Esophagus squamous epithelium (tissue), 5 donors: ENCODE data around the gene HPSE2. TPM values are rescaled to one million over a fixed set of nuclear protein-coding genes. Genes with fewer than 3 reads are reported as not detected.

Experiments used
- DNase-seq: peaks from one replicate; lab custom pipeline; 2025; lab: John Stamatoyannopoulos, UW
- H3K27ac ChIP-seq, 4 donors: fragments of 200-600 bp; sonication (generic); one replicate each; pipeline ENCODE4 v1.5.1; 2016 to 2019; ENCODE audit warnings: mild to moderate bottlenecking in 1 of 4
- H3K27me3 ChIP-seq, 4 donors: fragments of 200-600 bp; sonication (generic); 1 replicate in 3 of 4; 2 replicates in 1 of 4; pipeline versions ENCODE4 v1.5.1 to v1.6.0; 2017 to 2021; ENCODE audit warnings: antibody characterized with exemption in 1 of 4
- H3K36me3 ChIP-seq, 3 donors: fragments of 200-600 bp; sonication (generic); one replicate each; pipeline ENCODE4 v1.5.1; 2016 to 2019
- H3K4me1 ChIP-seq, 3 donors: fragments of 200-600 bp; sonication (generic); one replicate each; pipeline ENCODE4 v1.5.1; 2017 to 2019
- H3K4me3 ChIP-seq, 4 donors: fragments of 200-600 bp; sonication (generic); 1 replicate in 3 of 4; 2 replicates in 1 of 4; pipeline ENCODE4 v1.5.1; 2016 to 2019; ENCODE audit warnings: mild to moderate bottlenecking in 2 of 4, moderate library complexity in 1 of 4
- H3K9me3 ChIP-seq, 3 donors: fragments of 200-600 bp; sonication (generic); one replicate each; pipeline ENCODE4 v1.5.1; 2016 to 2019
- CTCF ChIP-seq, 6 experiments: fragments of 450-650 bp in 4 of 6; fragments of 200-600 bp in 2 of 6; sonication (generic) in 2 of 6; IDR thresholded peaks; one replicate each; pipeline ENCODE4 v1.5.1; 2016 to 2019; ENCODE audit warnings: antibody characterized with exemption in 6 of 6, mild to moderate bottlenecking in 4 of 6, moderate library complexity in 4 of 6
- POLR2A ChIP-seq, 4 donors: fragments of 450-650 bp; IDR thresholded peaks; one replicate each; pipeline ENCODE4 v1.6.1; 2017; ENCODE audit warnings: antibody characterized with exemption in 4 of 4, mild to moderate bottlenecking in 4 of 4, moderate library complexity in 3 of 4
- WGBS, 2 donors: methylation state at CpG; one replicate each; pipeline ENCODE4 v1.1.5; 2018; 5-methylcytosine and 5-hydroxymethylcytosine counted together
- intact Hi-C: fragments of 100-400 bp; cut with DNase I; formaldehyde crosslinking; loops from one replicate; pipeline ENCODE4 v1.15.0; 2022
- total RNA-seq, 4 donors: library from RNA; depleted of rRNA; stranded (reverse); fragments of >200 nt; gene quantifications; one replicate each; pipeline ENCODE4 v1.1.0, GENCODE V29; 2016
- donor health status: DM: yes; HTN: yes; CAD: no.

HPSE2 gene
- total RNA-seq, 4 donors from 2014 or later: 0.47 to 5.3 (median 2.6) TPM

GRCh38 chr10:98416606-98417388 lies 818.9 kb downstream of the HPSE2 start:
- no peak for DNase-seq
- H3K4me1 ChIP-seq: peaks cover 12 to 30% (median 17%) of the 10 kb centered on the region in 3 donors
- peaks cover 0 to 56% (median 0%) of the 10 kb centered on the region in 3 donors for H3K36me3 ChIP-seq
- no peaks in the 10 kb centered on the region for H3K27me3 ChIP-seq
- TF ChIP-seq CTCF (IDR thresholded peaks at IDR 0.05) (no peak), POLR2A (IDR thresholded peaks at IDR 0.05) (no peak)
- H3K9me3 ChIP-seq: no peaks in the 10 kb centered on the region
- H3K27ac ChIP-seq: no peak overlapping the region
- WGBS, 2 donors: 75 to 78% methylated on average over 5 to 12 of the region's 18 CpGs
- no peak overlapping the region for H3K4me3 ChIP-seq
- intact Hi-C loops: no loop called here

GRCh38 chr10:98415731-98416119 lies 819.9 kb downstream of the HPSE2 start:
- 72 to 80% methylated on average over 3 to 8 of the region's 8 CpGs for WGBS, 2 donors
- intact Hi-C loops: no loop called here
- H3K4me3 ChIP-seq: no peak overlapping the region
- TF ChIP-seq CTCF (IDR thresholded peaks at IDR 0.05): no peak
- no peak for TF ChIP-seq POLR2A (IDR thresholded peaks at IDR 0.05)
- H3K4me1 ChIP-seq: peaks cover 15 to 41% (median 17%) of the 10 kb centered on the region in 3 donors
- H3K27ac ChIP-seq: peak overlapping the region in 3 of 4 donors; percentile 78 to 87 (median 81)
- no peak for DNase-seq
- no peaks in the 10 kb centered on the region for H3K27me3 ChIP-seq
- H3K36me3 ChIP-seq: peaks cover 0 to 45% (median 0%) of the 10 kb centered on the region in 3 donors
- no peaks in the 10 kb centered on the region for H3K9me3 ChIP-seq

GRCh38 chr10:98414932-98415730 lies 820.5 kb downstream of the HPSE2 start, which contains the start of gene PYROXD2:
Gene PYROXD2 (minus strand): TSS chr10:98415182. CDS start chr10:98415135, 47 bp downstream.
- intact Hi-C loops: no loop called here
- 6 to 48% methylated on average over 6 to 8 of the region's 25 CpGs for WGBS, 2 donors

GRCh38 chr10:98414578-98414931 lies 821.1 kb downstream of the HPSE2 start:
- DNase-seq: no peak
- Histone ChIP-seq H3K9me3 (no peaks in the 10 kb centered on the region), H3K36me3 (peaks cover 0 to 33% (median 0%) of the 10 kb centered on the region in 3 donors), H3K27ac (peak overlapping the region; percentile 60 to 87 (median 80)), H3K4me3 (peak overlapping the region; percentile 22 to 69 (median 52)), H3K4me1 (peaks cover 15 to 41% (median 17%) of the 10 kb centered on the region in 3 donors), H3K27me3 (no peaks in the 10 kb centered on the region)
- intact Hi-C loops: no loop called here
- 44 to 65% methylated on average over 2 to 3 of the region's 3 CpGs for WGBS, 2 donors
- TF ChIP-seq POLR2A (IDR thresholded peaks at IDR 0.05): no peak
- no peak for TF ChIP-seq CTCF (IDR thresholded peaks at IDR 0.05)

More at GRCh38 chr10:98414932-98415730, 820.5 kb downstream of the HPSE2 start, which contains the start of gene PYROXD2:
- H3K4me3 ChIP-seq: peak within 1 kb of the TSS; percentile 22 to 69 (median 52)
- peaks cover 0 to 39% (median 0%) of the 10 kb centered on the region in 3 donors for H3K36me3 ChIP-seq
- peak within 1 kb of the TSS; percentile 60 to 87 (median 80) for H3K27ac ChIP-seq
- no peak for DNase-seq
- no peaks in the 10 kb centered on the region for H3K9me3 ChIP-seq
- no peaks in the 10 kb centered on the region for H3K27me3 ChIP-seq
- peaks cover 15 to 41% (median 17%) of the 10 kb centered on the region in 3 donors for H3K4me1 ChIP-seq
- TF ChIP-seq POLR2A (IDR thresholded peaks at IDR 0.05) (peak in 2 of 4 donors; percentile 45 to 51), CTCF (IDR thresholded peaks at IDR 0.05) (no peak)
